Thyroid gland (tissue), 4 donors: ENCODE measurements around the gene MAP2K1. TPM values are rescaled to one million over a fixed set of nuclear protein-coding genes. Genes with fewer than 3 reads are reported as not detected.

Experiments
- DNase-seq, 2 donors: peaks; one replicate each; pipeline ENCODE4 v3.0.0-alpha.2; 2019
- H3K27ac ChIP-seq, 3 donors: fragments of 200-600 bp; sonication (generic); 1 replicate in 2 of 3; 2 replicates in 1 of 3; pipeline ENCODE4 v1.5.1; 2016 to 2019; ENCODE audit warnings: mild to moderate bottlenecking in 1 of 3, moderate library complexity in 1 of 3
- H3K27me3 ChIP-seq: fragments of 200-600 bp; sonication (generic); one replicate; pipeline ENCODE4 v1.5.1; 2019
- H3K36me3 ChIP-seq, 2 donors: fragments of 200-600 bp; sonication (generic); one replicate each; pipeline ENCODE4 v1.5.1; 2016 to 2019
- H3K4me1 ChIP-seq, 2 donors: fragments of 200-600 bp; sonication (generic); one replicate each; pipeline ENCODE4 v1.5.1; 2017 to 2019
- H3K4me3 ChIP-seq, 3 donors: fragments of 200-600 bp; sonication (generic); replicated peaks in 1 of 3; 1 replicate in 2 of 3; 2 replicates in 1 of 3; pipeline ENCODE4 v1.5.1; 2016; ENCODE audit warnings: mild to moderate bottlenecking in 1 of 3
- H3K9me3 ChIP-seq: fragments of 200-600 bp; sonication (generic); one replicate; pipeline ENCODE4 v1.5.1; 2017
- POLR2A ChIP-seq, 2 donors: fragments of 450-650 bp; IDR thresholded peaks; one replicate each; pipeline ENCODE4 v1.6.1; 2017; ENCODE audit warnings: antibody characterized with exemption in 2 of 2, mild to moderate bottlenecking in 2 of 2, moderate library complexity in 1 of 2
- WGBS, 2 donors: methylation state at CpG; one replicate each; pipeline ENCODE4 v1.1.5; 2017; 5-methylcytosine and 5-hydroxymethylcytosine counted together
- intact Hi-C: fragments of 100-400 bp; cut with DNase I; formaldehyde crosslinking; loops from one replicate; pipeline ENCODE4 v1.15.1; 2023
- total RNA-seq, 4 donors: library from RNA; depleted of rRNA; stranded (reverse); fragments of >200 nt; gene quantifications; one replicate each; pipeline ENCODE4 v1.2.3, GENCODE V29; 2016
- TF ChIP-seq, protein P1 (sequence below), 6 experiments: fragments of 200-600 bp in 3 of 6; fragments of 450-650 bp in 3 of 6; sonication (generic) in 3 of 6; IDR thresholded peaks; one replicate each; pipeline ENCODE4 v1.5.1; 2016 to 2019; ENCODE audit warnings: antibody characterized with exemption in 6 of 6, mild to moderate bottlenecking in 2 of 6, inconsistent platforms in 1 of 6, moderate library complexity in 1 of 6

Gene MAP2K1
- total RNA-seq, 4 donors from 2014 or later: 18.1 to 25.4 (median 25.3) TPM

DNA sequence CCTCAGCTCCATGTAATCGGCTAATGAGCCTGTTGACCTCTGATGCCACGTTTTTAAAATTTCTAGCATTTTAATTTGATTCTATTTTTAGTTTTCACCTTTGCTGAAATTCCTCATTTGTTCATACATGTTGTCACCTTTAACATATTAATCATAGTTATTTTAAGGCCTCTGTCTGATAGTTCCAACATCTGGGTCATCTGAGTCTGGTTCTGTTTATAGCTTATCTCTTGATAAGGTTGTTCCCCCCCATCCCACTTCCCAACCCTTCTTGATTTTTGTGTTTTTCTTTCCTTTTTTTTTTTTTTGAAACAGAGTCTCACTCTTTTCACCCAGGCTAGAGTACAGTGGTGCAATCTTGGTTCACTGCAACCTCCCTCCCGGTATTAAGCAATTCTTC lies 36.4 kb downstream of the MAP2K1 start:
- Histone ChIP-seq H3K27ac (no peak overlapping the region), H3K36me3 (no peaks in the 10 kb centered on the region), H3K9me3 (no peaks in the 10 kb centered on the region), H3K4me1 (no peaks in the 10 kb centered on the region), H3K4me3 (no peak overlapping the region), H3K27me3 (no peaks in the 10 kb centered on the region)
- WGBS, 2 donors: 92 to 95% methylated on average over 3 of the region's 3 CpGs
- no peak for DNase-seq
- intact Hi-C loops: no loop called here
- no peak for TF ChIP-seq POLR2A (IDR thresholded peaks at IDR 0.05)
- TF ChIP-seq, protein P1, sequence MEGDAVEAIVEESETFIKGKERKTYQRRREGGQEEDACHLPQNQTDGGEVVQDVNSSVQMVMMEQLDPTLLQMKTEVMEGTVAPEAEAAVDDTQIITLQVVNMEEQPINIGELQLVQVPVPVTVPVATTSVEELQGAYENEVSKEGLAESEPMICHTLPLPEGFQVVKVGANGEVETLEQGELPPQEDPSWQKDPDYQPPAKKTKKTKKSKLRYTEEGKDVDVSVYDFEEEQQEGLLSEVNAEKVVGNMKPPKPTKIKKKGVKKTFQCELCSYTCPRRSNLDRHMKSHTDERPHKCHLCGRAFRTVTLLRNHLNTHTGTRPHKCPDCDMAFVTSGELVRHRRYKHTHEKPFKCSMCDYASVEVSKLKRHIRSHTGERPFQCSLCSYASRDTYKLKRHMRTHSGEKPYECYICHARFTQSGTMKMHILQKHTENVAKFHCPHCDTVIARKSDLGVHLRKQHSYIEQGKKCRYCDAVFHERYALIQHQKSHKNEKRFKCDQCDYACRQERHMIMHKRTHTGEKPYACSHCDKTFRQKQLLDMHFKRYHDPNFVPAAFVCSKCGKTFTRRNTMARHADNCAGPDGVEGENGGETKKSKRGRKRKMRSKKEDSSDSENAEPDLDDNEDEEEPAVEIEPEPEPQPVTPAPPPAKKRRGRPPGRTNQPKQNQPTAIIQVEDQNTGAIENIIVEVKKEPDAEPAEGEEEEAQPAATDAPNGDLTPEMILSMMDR (IDR thresholded peaks at IDR 0.05): no peak

DNA sequence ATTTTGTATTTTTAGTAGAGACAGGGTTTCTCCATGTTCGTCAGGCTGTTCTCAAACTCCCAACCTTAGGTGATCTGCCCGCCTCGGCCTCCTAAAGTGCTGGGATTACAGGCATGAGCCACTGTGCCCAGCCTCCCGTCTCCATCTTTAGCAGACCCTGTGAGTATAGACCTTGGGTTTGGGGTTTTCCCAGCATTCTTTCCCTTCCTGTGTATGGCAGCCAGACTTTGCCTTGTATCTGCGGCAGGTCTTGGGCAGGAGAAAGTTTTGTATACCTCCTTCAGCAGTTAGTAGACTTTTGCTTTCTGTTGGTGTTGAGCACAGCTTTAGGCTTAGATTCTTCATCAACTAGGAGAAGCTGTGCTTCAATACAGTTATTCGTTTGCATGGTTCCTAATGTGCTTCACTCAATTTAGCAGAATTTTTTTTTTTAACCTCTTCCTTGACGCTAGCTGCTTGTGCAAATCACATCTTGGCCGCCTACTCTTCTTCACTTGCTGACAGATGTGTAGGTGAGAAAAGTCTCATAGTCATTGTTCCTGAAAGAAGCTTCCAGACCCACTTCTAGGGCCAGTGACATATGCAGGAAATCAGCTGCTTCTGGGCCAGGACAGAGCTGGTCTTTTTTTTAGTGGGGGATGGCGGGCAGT lies 38.4 kb downstream of the MAP2K1 start:
- no peaks in the 10 kb centered on the region for H3K4me1 ChIP-seq
- H3K27me3 ChIP-seq: no peaks in the 10 kb centered on the region
- no peak overlapping the region for H3K27ac ChIP-seq
- TF ChIP-seq, protein P1 (IDR thresholded peaks at IDR 0.05): no peak
- no peak for TF ChIP-seq POLR2A (IDR thresholded peaks at IDR 0.05)
- H3K4me3 ChIP-seq: no peak overlapping the region
- DNase-seq: no peak
- no peaks in the 10 kb centered on the region for H3K36me3 ChIP-seq
- WGBS, 2 donors: 91 to 97% methylated on average over 9 of the region's 9 CpGs
- H3K9me3 ChIP-seq: no peaks in the 10 kb centered on the region
- intact Hi-C loops: no loop called here

DNA sequence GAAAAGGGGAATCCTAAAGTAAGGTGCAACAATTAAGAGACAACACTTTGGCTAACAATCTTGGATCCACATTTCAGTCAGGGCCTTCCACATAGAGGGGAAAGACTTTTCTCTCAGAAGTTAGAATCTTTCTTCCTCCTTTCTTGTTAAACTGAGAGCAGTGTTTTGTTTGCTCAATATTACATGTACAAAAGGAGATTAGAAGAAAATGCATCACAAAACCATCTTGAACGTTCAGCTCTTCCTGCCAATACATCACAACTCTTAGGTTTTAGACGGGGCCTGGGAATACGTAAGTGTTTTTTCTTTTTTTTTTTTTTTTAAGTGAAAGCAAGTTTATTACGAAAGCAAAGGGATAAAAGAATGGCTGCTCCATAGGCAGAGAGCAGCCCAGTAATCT lies 39.1 kb downstream of the MAP2K1 start:
- H3K27ac ChIP-seq: no peak overlapping the region
- WGBS, 2 donors: 79 to 80% methylated on average over 4 of the region's 4 CpGs
- H3K4me3 ChIP-seq: no peak overlapping the region
- intact Hi-C loops: no loop called here
- DNase-seq: no peak
- H3K27me3 ChIP-seq: no peaks in the 10 kb centered on the region
- TF ChIP-seq POLR2A (IDR thresholded peaks at IDR 0.05): no peak
- TF ChIP-seq, protein P1 (IDR thresholded peaks at IDR 0.05): no peak
- H3K36me3 ChIP-seq: no peaks in the 10 kb centered on the region
- H3K9me3 ChIP-seq: no peaks in the 10 kb centered on the region
- H3K4me1 ChIP-seq: no peaks in the 10 kb centered on the region

DNA sequence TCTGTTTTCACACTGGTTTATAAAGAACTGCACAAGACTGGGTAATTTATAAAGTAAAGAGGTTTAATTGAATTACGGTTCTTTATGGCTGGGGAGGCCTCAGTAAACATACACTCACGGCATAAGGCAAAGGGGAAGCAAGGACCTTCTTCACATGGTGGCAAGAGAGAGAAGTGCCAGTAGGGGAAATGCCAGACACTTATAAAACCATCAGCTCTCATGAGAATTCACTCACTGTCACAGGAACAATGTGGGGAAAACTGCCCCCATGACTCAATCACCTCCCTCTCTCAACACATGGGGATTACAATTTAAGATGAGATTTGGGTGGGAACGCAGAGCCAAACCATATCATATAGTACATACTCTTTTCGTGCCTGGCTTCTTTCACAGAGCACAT lies 42.4 kb downstream of the MAP2K1 start:
- TF ChIP-seq, protein P1 (IDR thresholded peaks at IDR 0.05): no peak
- TF ChIP-seq POLR2A (IDR thresholded peaks at IDR 0.05): no peak
- H3K9me3 ChIP-seq: no peaks in the 10 kb centered on the region
- H3K27me3 ChIP-seq: no peaks in the 10 kb centered on the region
- DNase-seq: no peak
- H3K27ac ChIP-seq: no peak overlapping the region
- WGBS, 2 donors: 89 to 92% methylated on average over 4 of the region's 4 CpGs
- H3K4me3 ChIP-seq: no peak overlapping the region
- intact Hi-C loops: no loop called here
- H3K36me3 ChIP-seq: no peaks in the 10 kb centered on the region
- H3K4me1 ChIP-seq: no peaks in the 10 kb centered on the region

DNA sequence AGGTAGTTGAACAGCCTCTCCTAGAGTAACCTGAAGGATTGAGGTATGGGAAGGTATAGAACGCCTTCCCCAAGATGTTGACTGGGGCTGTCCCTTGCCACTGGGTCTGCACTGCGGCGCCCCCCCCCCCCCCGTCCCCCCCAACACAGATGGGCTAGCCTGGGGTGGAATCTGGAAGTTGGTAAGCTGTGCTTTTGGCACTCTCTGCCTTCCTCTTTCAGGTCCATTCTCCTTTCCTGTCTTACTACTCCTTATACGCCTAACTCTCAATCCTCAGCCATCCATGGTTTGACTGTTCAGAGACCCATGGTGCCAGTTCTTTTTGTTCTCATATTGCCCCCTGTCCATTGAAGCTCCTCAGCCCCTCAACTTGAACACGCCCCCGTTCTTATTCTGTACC lies 42.8 kb downstream of the MAP2K1 start:
- no peaks in the 10 kb centered on the region for H3K36me3 ChIP-seq
- no peaks in the 10 kb centered on the region for H3K27me3 ChIP-seq
- H3K4me1 ChIP-seq: no peaks in the 10 kb centered on the region
- no peak for DNase-seq
- 80 to 90% methylated on average over 6 to 7 of the region's 7 CpGs for WGBS, 2 donors
- H3K4me3 ChIP-seq: no peak overlapping the region
- no peaks in the 10 kb centered on the region for H3K9me3 ChIP-seq
- intact Hi-C loops: no loop called here
- TF ChIP-seq POLR2A (IDR thresholded peaks at IDR 0.05): no peak
- TF ChIP-seq, protein P1 (IDR thresholded peaks at IDR 0.05): no peak
- no peak overlapping the region for H3K27ac ChIP-seq
